ENCODE measurements around the gene PSG11. TPM values are rescaled to one million over a fixed set of nuclear protein-coding genes. Genes with fewer than 3 reads are reported as not detected.

PSG11 gene
- total and polyA plus RNA-seq, 2 of the 13 experiments (the other 11 are each of a cell fraction or from before 2014, with no cell fraction given), result not detected

- Histone ChIP-seq H3K4me3 (replicated peaks in 1 of 3; ENCODE audit: insufficient read depth in 1 of 3, low read depth in 2 of 3, low read length in 3 of 3) (no peak overlapping the region), H4K20me1 (ENCODE audit: insufficient read depth, low read length) (no peaks in the 10 kb centered on the region), H2AFZ (ENCODE audit: low read length) (no peak overlapping the region), H3K27ac (ENCODE audit: extremely low read length, insufficient read depth, low read length) (no peak overlapping the region), H3K79me2 (ENCODE audit: insufficient read depth, low read length) (no peaks in the 10 kb centered on the region), H3K9me3 (ENCODE audit: low read length) (no peaks in the 10 kb centered on the region), H3K4me2 (ENCODE audit: low read depth, low read length) (no peak overlapping the region), H3K36me3 (replicated peaks in 1 of 2; ENCODE audit: control insufficient read depth in 1 of 2, insufficient read depth in 2 of 2, low read length in 2 of 2) (no peaks in the 10 kb centered on the region), H3K9ac (ENCODE audit: insufficient read depth, low read depth, low read length) (no peak overlapping the region), H3K4me1 (ENCODE audit: insufficient read depth, low read length) (no peaks in the 10 kb centered on the region), H3K27me3 (ENCODE audit: control insufficient read depth in 1 of 2, insufficient read depth in 2 of 2, low read length in 2 of 2) (no peaks in the 10 kb centered on the region)
- WGBS (ENCODE audit: low lambda C conversion rate), result 2% methylated on average over 4 of the region's 4 CpGs
- ChIA-PET CTCF (ENCODE audit: low intra/inter-chr PET ratio, low total read pairs) (no interaction called here), POLR2A (no interaction called here)
- in situ Hi-C loops (cut with HindIII; ENCODE audit: extremely low pct_ligation_motif_present, low pct_unique_long_range_greater_than_20kb) (no loop called here), intact Hi-C loops (cut with micrococcal nuclease; ENCODE audit: unreplicated experiment) (no loop called here)
- TF ChIP-seq UBTF (CRISPR knock-in tag; IDR thresholded peaks at IDR 0.05) (no peak), ZNF780A (CRISPR knock-in tag; IDR thresholded peaks at IDR 0.05) (no peak), EP300 (IDR thresholded peaks at IDR 0.05; ENCODE audit: low read depth in 2 of 2, low read length in 2 of 2) (no peak), EP300 (CRISPR knock-in tag; IDR thresholded peaks at IDR 0.05; ENCODE audit: borderline replicate concordance) (no peak), SCMH1 (CRISPR knock-in tag; IDR thresholded peaks at IDR 0.05; ENCODE audit: borderline replicate concordance) (no peak), ZNF746 (CRISPR knock-in tag; IDR thresholded peaks at IDR 0.05) (no peak), ZNF33B (CRISPR knock-in tag; IDR thresholded peaks at IDR 0.05) (no peak), TRAFD1 (CRISPR knock-in tag; IDR thresholded peaks at IDR 0.05; ENCODE audit: borderline replicate concordance) (no peak), ZNF879 (CRISPR knock-in tag; IDR thresholded peaks at IDR 0.05) (no peak), ZNF775 (CRISPR knock-in tag; IDR thresholded peaks at IDR 0.05; ENCODE audit: borderline replicate concordance) (no peak), KDM5A (IDR thresholded peaks at IDR 0.05; ENCODE audit: borderline replicate concordance, low read length) (no peak), HOXD1 (CRISPR knock-in tag; IDR thresholded peaks at IDR 0.05) (no peak), HNF4G (IDR thresholded peaks at IDR 0.05; ENCODE audit: borderline replicate concordance, low read depth, low read length) (no peak), HNF4G (CRISPR knock-in tag; IDR thresholded peaks at IDR 0.05; ENCODE audit: borderline replicate concordance, low read depth) (no peak), ZNF20 (CRISPR knock-in tag; IDR thresholded peaks at IDR 0.05) (no peak)
- ATAC-seq (no peak), DNase-seq (ENCODE audit: low spot score) (no peak), FAIRE-seq (no peak)
- BruUV-seq (replicated peaks), result no TSS peak
Observed at GRCh38 chr19:43028866-43029265, 2.6 kb upstream of the PSG11 start.

Measured in HepG2 (cell line).